ENCODE data around the gene MRM1.

MRM1 gene

GRCh38 chr17:36657763-36658490 is 56.5 kb downstream of the MRM1 start:
- Histone ChIP-seq H3K9me3 (ENCODE audit: control insufficient read depth, low read depth, low read length) (no peaks in the 10 kb centered on the region), H3K36me3 (ENCODE audit: control insufficient read depth, low read depth, low read length) (no peaks in the 10 kb centered on the region), H3K4me3 (ENCODE audit: low read length) (peak overlapping the region; percentile 68), H3K27ac (ENCODE audit: low read length) (no peak overlapping the region), H3K27me3 (ENCODE audit: control insufficient read depth, insufficient read depth, low read length) (peaks cover 18% of the 10 kb centered on the region), H3K4me1 (ENCODE audit: control insufficient read depth, low read depth, low read length) (no peaks in the 10 kb centered on the region), H3K9ac (ENCODE audit: low read length) (peak overlapping the region; percentile 36)

All from iPS-18a (cell line).